ENCODE results near the gene NCAPG2. TPM values are rescaled to one million over a fixed set of nuclear protein-coding genes. Genes with fewer than 3 reads are reported as not detected.
"Not testable (repeated sequence)": the region's sequence is repeated elsewhere in the genome, so short reads cannot be mapped to it uniquely, and the experiment has no call there.

NCAPG2 gene
- polyA plus RNA-seq, 1 donor (not counting 4 experiments of a cell fraction or from before 2014, with no cell fraction given) = 16.5 TPM

DNA sequence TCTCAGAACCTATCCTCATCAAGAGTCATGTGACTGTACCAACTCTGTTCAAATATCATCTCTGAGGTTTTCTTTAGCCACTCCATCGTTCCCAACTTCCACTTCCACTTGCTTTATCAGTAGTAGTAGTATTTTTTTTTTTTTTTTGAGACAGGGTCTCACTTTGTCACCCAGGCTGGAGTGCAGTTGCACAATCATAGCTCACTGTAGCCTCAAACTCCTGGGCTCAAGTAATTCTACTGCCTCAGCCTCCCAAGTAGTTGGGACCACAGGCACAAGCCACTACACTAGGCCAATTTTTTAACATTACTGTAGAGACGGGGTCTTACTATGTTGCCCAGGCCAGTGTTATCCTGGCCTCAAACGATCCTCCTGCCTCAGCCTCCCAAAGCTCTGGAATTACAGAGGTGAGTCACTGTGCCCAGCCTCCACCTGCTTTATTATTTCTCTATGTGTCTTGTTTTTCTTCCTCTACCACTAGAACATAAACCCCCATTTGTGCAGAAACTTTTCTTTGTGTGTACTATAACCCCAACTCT lies 5.9 kb downstream of the NCAPG2 start:
- dilution Hi-C loops (cut with MboI; ENCODE audit: extremely low pct_ligation_motif_present, low sequenced_read_pairs) = no loop called here
- H3K9me3 ChIP-seq (ENCODE audit: control insufficient read depth, low read depth, low read length) = no peaks in the 10 kb centered on the region
- H3K27me3 ChIP-seq (ENCODE audit: control insufficient read depth, extremely low read depth, insufficient read depth, low read length) = no peaks in the 10 kb centered on the region
- DNase-seq (ENCODE audit: low read depth, low spot score) (no peak), FAIRE-seq (no peak)
- TF ChIP-seq, protein P1, sequence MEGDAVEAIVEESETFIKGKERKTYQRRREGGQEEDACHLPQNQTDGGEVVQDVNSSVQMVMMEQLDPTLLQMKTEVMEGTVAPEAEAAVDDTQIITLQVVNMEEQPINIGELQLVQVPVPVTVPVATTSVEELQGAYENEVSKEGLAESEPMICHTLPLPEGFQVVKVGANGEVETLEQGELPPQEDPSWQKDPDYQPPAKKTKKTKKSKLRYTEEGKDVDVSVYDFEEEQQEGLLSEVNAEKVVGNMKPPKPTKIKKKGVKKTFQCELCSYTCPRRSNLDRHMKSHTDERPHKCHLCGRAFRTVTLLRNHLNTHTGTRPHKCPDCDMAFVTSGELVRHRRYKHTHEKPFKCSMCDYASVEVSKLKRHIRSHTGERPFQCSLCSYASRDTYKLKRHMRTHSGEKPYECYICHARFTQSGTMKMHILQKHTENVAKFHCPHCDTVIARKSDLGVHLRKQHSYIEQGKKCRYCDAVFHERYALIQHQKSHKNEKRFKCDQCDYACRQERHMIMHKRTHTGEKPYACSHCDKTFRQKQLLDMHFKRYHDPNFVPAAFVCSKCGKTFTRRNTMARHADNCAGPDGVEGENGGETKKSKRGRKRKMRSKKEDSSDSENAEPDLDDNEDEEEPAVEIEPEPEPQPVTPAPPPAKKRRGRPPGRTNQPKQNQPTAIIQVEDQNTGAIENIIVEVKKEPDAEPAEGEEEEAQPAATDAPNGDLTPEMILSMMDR (optimal IDR thresholded peaks at IDR 0.05 in 1 of 3, IDR thresholded peaks at IDR 0.05 in 1 of 3, conservative IDR thresholded peaks at IDR 0.05 in 1 of 3; ENCODE audit: extremely low read depth in 1 of 3, insufficient read depth in 2 of 3, low read length in 3 of 3) = no peak
- no peak for TF ChIP-seq EZH2 (IDR thresholded peaks at IDR 0.05; ENCODE audit: low read length)
- H3K9me1 ChIP-seq (ENCODE audit: control insufficient read depth, extremely low read depth, insufficient read depth, low read length) = no peaks in the 10 kb centered on the region
- H3K36me3 ChIP-seq (ENCODE audit: control insufficient read depth in 2 of 2, extremely low read depth in 1 of 2, insufficient read depth in 2 of 2, low read length in 2 of 2) = peaks cover 0 to 13% of the 10 kb centered on the region in 2 experiments
- H3K79me2 ChIP-seq (ENCODE audit: control insufficient read depth, insufficient read depth, low read length) = peaks cover 66% of the 10 kb centered on the region
- H3K27ac ChIP-seq (ENCODE audit: control insufficient read depth, insufficient read depth, low read length) = no peak overlapping the region
- no peak overlapping the region for H3K4me2 ChIP-seq (ENCODE audit: control insufficient read depth, extremely low read depth, insufficient read depth, low read depth, low read length)
- no peaks in the 10 kb centered on the region for H4K20me1 ChIP-seq (ENCODE audit: control insufficient read depth, extremely low read depth, insufficient read depth, low read length)
- no peak overlapping the region for H2AFZ ChIP-seq (ENCODE audit: control insufficient read depth, low read length)
- no peak overlapping the region for H3K9ac ChIP-seq (ENCODE audit: control insufficient read depth, extremely low read depth, insufficient read depth, low read length)
- no peak overlapping the region for H3K4me3 ChIP-seq (ENCODE audit: control insufficient read depth in 2 of 3, extremely low read depth in 1 of 3, insufficient read depth in 2 of 3, low read depth in 1 of 3, low read length in 3 of 3)
- peaks cover 9% of the 10 kb centered on the region for H3K4me1 ChIP-seq (ENCODE audit: control insufficient read depth, extremely low read depth, insufficient read depth, low read length)

DNA sequence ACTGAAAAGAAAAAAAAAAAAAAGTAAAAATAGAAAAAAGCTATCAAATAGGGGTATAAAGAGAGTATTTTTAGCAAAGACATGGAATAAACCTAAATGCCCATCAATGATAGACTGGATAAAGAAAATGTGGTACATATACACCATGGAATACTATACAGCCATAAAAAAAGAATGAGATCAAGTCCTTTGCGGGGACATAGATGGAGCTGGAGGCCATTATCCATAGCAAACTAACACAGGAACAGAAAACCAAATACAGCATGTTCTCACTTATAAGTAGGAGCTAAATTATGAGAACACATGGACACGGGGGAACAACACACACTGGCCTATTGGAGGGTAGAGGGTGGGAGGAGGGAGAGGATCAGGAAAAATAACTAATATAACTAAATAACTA lies 7.0 kb downstream of the NCAPG2 start:
- FAIRE-seq; H4K20me1 ChIP-seq (ENCODE audit: control insufficient read depth, extremely low read depth, insufficient read depth, low read length); DNase-seq (ENCODE audit: low read depth, low spot score); H3K9ac ChIP-seq (ENCODE audit: control insufficient read depth, extremely low read depth, insufficient read depth, low read length); H3K9me1 ChIP-seq (ENCODE audit: control insufficient read depth, extremely low read depth, insufficient read depth, low read length); H3K4me3 ChIP-seq (ENCODE audit: control insufficient read depth in 2 of 3, extremely low read depth in 1 of 3, insufficient read depth in 2 of 3, low read depth in 1 of 3, low read length in 3 of 3); H3K9me3 ChIP-seq (ENCODE audit: control insufficient read depth, low read depth, low read length); dilution Hi-C loops (cut with MboI; ENCODE audit: extremely low pct_ligation_motif_present, low sequenced_read_pairs); H3K27ac ChIP-seq (ENCODE audit: control insufficient read depth, insufficient read depth, low read length); H3K4me2 ChIP-seq (ENCODE audit: control insufficient read depth, extremely low read depth, insufficient read depth, low read depth, low read length); H2AFZ ChIP-seq (ENCODE audit: control insufficient read depth, low read length); H3K4me1 ChIP-seq (ENCODE audit: control insufficient read depth, extremely low read depth, insufficient read depth, low read length); H3K27me3 ChIP-seq (ENCODE audit: control insufficient read depth, extremely low read depth, insufficient read depth, low read length): not testable (repeated sequence)
- peaks cover 54% of the 10 kb centered on the region for H3K79me2 ChIP-seq (ENCODE audit: control insufficient read depth, insufficient read depth, low read length)
- peaks cover 0 to 13% of the 10 kb centered on the region in 2 experiments for H3K36me3 ChIP-seq (ENCODE audit: control insufficient read depth in 2 of 2, extremely low read depth in 1 of 2, insufficient read depth in 2 of 2, low read length in 2 of 2)

All from keratinocyte (primary cell).